Measurements from ENCODE around the gene XRRA1.
"Not testable (repeated sequence)": the region's sequence is repeated elsewhere in the genome, so short reads cannot be mapped to it uniquely, and the experiment has no call there.

XRRA1 gene, protein sequence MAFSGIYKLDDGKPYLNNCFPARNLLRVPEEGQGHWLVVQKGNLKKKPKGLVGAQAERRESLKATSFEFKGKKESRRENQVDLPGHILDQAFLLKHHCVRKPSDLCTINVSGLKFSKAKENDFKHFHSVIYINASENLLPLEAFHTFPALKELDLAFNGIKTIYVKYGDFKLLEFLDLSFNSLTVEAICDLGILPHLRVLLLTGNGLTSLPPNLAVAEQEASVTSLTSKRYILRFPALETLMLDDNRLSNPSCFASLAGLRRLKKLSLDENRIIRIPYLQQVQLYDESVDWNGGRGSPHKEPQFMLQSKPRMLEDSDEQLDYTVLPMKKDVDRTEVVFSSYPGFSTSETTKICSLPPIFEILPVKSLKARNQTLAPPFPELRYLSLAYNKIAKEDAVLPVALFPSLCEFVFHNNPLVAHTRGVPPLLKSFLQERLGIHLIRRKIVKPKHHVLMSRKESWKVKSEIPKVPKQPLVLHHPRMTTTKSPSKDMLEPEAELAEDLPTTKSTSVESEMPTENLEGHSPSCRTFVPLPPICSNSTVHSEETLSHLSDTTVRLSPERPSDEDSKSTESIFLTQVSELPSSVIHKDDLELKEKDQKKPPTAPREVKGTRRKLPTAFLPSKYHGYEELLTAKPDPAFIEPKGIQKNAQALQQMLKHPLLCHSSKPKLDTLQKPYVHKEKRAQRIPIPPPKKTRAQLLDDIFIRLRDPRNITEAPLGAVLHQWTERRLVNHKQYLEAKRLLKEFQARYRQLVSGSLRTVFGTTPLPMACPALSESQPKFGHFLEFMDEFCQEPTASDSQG

DNA sequence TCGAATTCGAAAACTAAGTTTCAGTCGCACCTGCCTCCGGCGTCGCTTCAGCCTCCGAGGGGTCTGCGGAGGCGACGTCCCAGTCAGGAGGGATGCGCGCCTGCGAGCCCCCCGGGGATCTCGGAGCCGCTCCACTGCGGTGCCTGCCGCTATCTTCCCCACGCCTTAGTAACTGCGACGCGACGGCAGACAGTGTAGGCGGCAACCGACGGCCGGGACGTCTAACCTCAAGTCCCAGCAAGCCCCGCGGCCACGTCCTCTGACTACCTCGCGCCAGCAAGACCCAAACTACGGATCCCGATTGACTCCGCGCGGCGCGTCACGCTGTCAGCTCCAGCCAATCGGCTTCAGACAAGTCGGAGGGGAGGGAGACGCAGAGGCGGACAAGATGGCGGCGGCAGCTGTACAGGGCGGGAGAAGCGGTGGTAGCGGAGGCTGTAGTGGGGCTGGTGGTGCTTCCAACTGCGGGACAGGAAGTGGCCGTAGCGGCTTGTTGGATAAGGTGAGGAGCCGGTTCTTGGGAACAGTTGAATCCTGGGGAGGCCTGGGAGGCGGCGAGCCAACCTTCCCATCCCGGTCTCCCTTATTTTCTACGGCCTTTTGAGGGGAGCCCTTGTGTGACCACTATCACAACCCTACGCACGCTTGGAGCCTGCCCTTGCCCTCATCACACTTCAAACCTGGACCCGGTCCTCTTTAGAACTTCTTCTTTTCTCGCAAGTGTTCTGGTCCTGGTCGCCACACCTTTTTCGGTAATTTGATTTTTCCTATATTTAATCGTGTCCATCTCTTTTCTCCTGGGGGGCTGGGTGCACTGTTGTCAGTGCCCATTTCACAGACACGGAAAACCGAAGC is at the start of gene XRRA1, which contains the start of gene SPCS2:
TSS of gene XRRA1 (minus strand) at position 194 of the 855 bp plus-strand sequence. CDS start 8,213 bp downstream, outside the sequence.
TSS of gene SPCS2 (plus strand) at position 369 of the 855 bp plus-strand sequence. CDS start at position 389, 20 bp downstream.
- in situ Hi-C loops (cut with MboI; ENCODE audit: low sequenced_read_pairs): no loop called here

DNA sequence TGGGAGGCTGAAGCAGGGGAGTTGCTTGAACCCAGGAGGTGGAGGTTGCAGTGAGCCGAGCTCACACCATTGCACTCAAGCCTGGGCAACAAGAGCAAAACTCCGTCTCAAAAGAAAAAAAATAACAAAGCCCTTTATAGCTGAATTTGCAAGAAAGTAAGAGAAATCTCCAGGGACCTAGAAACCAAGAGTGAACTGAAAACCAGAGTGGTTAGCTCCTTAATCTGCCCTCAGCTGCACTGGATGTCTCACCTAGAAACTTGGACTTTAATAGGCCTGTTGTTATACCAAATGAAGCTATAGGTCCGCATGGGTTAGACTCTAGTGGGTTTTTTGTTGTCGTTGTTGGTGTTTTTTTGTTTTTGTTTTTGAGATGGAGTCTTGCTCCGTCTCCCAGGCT is 44.0 kb upstream of the XRRA1 start:
- in situ Hi-C loops (cut with MboI; ENCODE audit: low sequenced_read_pairs): no loop called here

DNA sequence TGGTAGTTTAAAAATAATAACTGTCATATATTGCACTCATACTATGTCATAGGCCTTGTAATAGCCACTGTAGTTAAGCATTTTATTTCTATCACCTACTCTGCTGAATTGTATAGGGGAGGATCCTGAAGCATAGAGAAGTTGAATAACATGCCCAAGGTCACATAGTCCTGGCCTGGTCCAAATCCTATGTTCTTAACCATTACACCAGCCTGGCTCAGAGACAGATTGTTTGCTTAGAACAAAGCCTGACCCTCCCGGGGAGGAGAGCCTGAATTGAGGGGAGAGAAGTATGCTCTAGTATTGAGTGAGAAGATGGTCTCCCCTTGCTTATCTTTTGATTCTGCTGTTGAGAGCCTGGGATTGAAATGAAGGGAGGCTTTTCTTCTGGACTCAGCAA is 42.0 kb upstream of the XRRA1 start:
- in situ Hi-C loops (cut with MboI; ENCODE audit: low sequenced_read_pairs): no loop called here

DNA sequence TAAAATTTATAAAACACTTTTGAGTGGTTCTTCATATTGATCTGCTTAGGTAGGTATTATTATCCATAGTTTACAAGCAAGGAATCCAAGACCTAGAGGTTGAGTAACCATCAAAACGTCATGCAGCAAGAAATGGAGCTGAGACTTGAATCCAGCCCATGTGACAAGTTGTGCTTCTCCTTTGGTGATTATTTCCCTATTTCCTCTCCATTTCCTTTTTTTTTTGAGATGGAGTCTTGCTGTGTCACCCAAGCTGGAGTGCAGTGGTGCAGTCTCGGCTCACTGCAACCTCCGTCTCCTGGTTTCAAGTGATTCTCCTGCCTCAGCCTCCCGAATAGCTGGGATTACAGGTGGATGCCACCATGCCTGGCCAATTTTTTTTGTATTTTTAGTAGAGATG is 41.3 kb upstream of the XRRA1 start:
- in situ Hi-C loops (cut with MboI; ENCODE audit: low sequenced_read_pairs): not testable (repeated sequence)

DNA sequence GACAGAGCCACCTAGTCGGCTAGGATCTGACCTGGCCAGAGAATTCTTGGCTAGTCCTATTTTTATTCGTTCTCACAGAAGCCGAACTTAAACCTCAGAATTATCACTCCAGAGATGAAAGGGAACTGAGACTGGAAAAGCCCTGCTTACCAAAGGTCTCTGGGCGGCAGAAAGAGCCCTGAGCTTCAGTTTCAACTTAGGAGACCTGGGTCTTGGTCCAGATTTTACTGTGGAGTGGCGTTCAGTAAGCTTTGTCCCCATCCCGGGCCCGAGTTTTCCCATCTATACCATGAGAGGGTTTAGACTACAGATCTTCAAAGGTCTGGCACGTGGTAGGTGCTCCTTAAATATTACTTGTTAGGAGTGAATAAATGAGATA is 40.4 kb upstream of the XRRA1 start:
- in situ Hi-C loops (cut with MboI; ENCODE audit: low sequenced_read_pairs): no loop called here

DNA sequence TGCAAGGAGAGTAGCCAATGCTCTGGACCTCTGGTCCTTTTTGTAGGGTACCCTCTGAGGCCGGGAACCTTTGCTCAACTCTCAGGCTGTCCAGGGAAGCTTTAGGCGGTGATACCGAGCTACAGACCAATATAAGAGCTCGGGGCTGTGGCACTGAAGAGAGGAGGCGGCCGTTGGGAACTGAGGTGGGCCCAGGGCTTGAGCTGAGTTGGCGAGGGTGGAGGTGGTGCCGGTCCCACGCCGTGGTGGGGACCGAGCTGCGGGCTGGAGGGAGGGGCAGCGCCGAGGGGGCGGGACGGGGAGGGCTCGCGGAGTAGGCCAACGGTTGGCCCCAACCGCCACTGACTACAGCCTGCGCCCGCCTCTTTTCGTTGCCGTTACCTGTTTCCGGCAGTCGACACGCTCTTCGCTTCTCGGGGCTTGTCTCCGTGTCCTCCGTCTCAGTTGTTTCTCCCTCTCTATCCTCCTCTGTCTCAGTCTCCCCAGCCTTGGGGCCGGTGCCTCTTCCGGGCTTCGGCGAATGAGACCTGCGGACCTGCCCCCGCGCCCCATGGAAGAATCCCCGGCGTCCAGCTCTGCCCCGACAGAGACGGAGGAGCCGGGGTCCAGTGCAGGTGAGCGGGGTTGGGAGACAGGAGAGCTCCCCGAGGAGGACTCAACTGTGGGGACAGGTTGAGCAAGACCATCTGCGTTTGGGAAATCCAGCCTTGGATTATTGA is 39.8 kb upstream of the XRRA1 start, which contains the start of gene NEU3:
TSS of gene NEU3 (plus strand) at position 393 of the 719 bp plus-strand sequence. CDS start at position 521, 128 bp downstream.
- in situ Hi-C loops (cut with MboI; ENCODE audit: low sequenced_read_pairs): no loop called here

GRCh38 chr11:74984730-74985129 is 35.8 kb upstream of the XRRA1 start:
- in situ Hi-C loops (cut with MboI; ENCODE audit: low sequenced_read_pairs): no loop called here

DNA sequence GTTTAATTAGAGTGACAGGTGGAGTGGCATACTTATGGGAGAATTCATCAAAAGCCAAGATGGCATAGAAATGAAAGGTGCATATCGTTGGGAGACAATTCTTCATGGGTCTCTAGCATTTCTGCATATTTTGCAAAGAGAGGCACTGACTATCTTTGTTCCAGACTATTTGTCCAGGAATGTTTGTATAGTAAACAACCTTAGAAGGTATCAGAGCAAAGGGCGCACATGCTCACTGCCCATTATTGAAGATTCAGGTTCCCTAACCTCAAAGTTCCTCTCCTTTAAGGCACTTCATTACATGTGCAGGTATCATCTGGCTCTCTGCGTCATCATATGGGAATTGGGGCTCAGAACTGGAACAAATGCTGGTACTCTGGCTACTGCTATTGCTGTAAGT is 35.2 kb upstream of the XRRA1 start:
- in situ Hi-C loops (cut with MboI; ENCODE audit: low sequenced_read_pairs): no loop called here

- in situ Hi-C loops (cut with MboI; ENCODE audit: low sequenced_read_pairs): no loop called here
These were observed 33.0 kb upstream of the XRRA1 start for GRCh38 chr11:74981888-74982287.

- in situ Hi-C loops (cut with MboI; ENCODE audit: low sequenced_read_pairs): no loop called here
These were observed 31.7 kb upstream of the XRRA1 start for GRCh38 chr11:74980634-74981033.

- in situ Hi-C loops (cut with MboI; ENCODE audit: low sequenced_read_pairs): no loop called here
These were observed 29.1 kb upstream of the XRRA1 start for GRCh38 chr11:74978041-74978440.

DNA sequence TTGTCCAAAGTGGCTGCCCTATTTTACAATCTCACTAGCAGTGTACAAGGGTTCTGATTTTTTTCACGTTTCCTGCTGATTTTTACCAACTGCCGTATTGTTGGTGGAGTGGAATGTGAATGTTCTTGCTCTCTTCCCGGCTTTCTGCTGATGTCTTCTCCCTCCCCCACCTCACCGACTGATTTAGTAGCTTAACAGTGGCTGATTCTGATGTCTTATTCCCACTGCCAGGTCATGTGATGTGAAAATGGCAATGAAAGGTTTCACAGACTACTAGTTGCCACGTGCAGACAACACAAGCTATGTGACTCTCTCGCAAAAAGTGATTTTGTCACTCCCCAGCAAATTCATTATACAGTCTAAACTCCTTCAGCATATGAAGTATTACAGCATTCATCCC is 22.5 kb upstream of the XRRA1 start:
- in situ Hi-C loops (cut with MboI; ENCODE audit: low sequenced_read_pairs): no loop called here

- in situ Hi-C loops (cut with MboI; ENCODE audit: low sequenced_read_pairs): no loop called here
These were observed 22.0 kb upstream of the XRRA1 start for GRCh38 chr11:74970852-74971395.

DNA sequence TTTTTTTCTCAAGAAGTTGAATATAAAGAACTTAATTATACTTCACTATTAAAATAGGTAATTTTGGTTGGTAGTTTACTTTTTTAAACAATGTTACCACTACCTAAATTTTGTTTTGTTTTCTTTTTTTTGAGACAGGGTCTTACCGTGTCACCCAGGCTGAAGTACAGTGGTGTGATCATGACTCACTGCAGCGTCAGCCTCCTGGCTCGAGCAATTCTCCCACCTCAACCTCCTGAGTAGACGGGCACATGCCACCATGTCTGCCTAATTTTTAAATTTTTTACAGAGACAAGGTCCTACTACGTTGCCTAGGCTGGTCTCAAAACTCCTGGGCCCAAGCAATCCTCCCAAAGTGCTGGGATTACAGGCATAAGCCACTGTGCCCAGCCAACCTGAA is 17.8 kb upstream of the XRRA1 start:
- in situ Hi-C loops (cut with MboI; ENCODE audit: low sequenced_read_pairs): no loop called here

DNA sequence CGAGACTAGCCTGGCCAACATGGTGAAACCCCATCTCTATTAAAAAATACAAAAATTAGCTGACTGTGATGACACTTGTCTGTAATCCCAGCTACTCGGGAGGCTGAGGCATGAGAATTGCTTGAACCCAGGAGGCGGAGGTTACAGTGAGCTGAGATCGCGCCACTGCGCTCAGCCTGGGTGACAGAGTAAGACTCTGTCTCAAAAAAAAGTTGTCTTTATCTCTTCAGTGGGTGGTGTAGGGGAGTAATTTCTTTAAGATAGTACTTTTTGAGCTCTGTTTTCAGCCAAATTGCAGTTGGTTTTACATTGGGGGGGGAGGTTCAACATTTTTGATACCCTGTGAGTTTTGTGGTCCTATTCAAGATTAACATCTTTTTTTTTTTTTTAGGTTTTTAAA is 11.2 kb upstream of the XRRA1 start:
- in situ Hi-C loops (cut with MboI; ENCODE audit: low sequenced_read_pairs): not testable (repeated sequence)

DNA sequence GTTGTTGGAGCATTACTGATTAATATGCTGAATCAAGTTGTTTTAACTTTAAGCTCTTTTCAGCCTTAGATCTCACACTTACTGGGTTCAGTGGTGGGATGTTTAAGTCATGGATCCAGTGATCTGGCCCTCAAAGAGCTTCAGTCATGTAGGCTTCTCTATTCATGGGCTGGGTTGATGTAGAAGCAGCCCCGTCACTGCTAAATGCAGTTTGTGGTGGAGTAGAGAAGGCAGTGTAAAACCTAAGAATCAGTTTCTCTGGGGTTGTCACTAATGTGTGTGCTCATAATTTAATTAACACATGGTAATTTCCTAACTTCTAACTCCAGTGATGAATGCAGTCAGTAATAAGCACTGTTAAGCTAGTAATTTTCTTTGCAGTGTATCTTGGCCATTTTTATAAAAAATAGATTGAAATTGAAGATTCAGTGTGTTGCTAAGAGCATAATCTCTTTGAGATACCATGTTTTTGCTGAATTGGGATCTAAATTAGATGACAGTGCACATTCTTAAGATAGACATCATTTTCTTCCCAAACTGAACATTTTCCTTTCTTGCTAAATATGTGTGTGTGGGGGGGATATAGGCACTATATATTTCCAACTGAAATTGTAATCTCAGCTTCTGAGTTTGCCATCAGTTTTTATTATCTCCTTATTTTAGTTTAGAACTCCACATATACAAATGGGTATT is 9.2 kb upstream of the XRRA1 start:
- in situ Hi-C loops (cut with MboI; ENCODE audit: low sequenced_read_pairs): no loop called here

GRCh38 chr11:74956397-74957015 is 7.6 kb upstream of the XRRA1 start:
- in situ Hi-C loops (cut with MboI; ENCODE audit: low sequenced_read_pairs): no loop called here

DNA sequence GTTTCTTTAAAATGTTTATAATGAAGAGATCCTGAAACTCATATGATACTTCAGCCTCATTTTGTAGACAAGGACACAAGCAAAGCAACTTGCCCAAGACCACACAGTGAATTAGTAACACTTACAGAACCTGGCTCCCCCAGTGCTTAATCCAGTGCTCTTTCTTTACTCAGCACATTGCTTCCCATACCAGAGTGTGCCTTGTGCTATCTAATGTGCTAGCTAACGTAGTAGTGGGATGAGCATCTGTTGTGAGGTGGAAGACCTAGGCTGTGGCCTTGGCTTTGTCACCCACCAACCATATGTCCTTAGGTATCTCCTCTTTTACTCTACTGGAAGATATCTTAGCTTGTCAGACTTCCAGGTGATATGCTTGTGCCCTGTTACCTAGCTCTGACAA is 5.3 kb upstream of the XRRA1 start:
- in situ Hi-C loops (cut with MboI; ENCODE audit: low sequenced_read_pairs): no loop called here

DNA sequence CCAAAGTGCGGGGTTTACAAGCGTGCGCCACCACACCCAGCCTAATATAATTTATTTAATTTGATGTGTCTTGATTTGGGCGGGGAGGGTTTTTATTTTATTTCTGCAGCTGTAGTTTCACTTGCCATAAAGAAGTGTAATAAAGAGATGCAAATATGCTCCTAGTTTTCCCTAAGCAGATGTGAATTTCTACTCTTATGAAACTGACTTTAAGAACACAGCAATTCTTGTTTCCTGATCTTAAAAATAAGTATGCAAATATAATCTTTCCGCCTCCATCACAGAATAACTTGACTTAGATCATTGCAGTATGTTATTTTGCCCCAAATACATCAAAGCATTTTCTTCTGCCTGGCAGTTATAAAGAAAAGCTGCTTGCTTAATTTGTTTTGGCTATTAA is 4.6 kb upstream of the XRRA1 start:
- in situ Hi-C loops (cut with MboI; ENCODE audit: low sequenced_read_pairs): no loop called here

Data from hTERT RPE-1 (cell line).